Pons (tissue), 1 donor: ENCODE measurements around the gene GOLPH3.
A peak's percentile ranks its signal among the peaks of the same experiment; 100 is the strongest.
"Not testable (repeated sequence)": the region's sequence is repeated elsewhere in the genome, so short reads cannot be mapped to it uniquely, and the experiment has no call there.

Experiments used
- DNase-seq: peaks from one replicate; pipeline ENCODE4 v3.0.0-alpha.2; 2016; ENCODE audit warnings: low spot score

GOLPH3 gene

DNA sequence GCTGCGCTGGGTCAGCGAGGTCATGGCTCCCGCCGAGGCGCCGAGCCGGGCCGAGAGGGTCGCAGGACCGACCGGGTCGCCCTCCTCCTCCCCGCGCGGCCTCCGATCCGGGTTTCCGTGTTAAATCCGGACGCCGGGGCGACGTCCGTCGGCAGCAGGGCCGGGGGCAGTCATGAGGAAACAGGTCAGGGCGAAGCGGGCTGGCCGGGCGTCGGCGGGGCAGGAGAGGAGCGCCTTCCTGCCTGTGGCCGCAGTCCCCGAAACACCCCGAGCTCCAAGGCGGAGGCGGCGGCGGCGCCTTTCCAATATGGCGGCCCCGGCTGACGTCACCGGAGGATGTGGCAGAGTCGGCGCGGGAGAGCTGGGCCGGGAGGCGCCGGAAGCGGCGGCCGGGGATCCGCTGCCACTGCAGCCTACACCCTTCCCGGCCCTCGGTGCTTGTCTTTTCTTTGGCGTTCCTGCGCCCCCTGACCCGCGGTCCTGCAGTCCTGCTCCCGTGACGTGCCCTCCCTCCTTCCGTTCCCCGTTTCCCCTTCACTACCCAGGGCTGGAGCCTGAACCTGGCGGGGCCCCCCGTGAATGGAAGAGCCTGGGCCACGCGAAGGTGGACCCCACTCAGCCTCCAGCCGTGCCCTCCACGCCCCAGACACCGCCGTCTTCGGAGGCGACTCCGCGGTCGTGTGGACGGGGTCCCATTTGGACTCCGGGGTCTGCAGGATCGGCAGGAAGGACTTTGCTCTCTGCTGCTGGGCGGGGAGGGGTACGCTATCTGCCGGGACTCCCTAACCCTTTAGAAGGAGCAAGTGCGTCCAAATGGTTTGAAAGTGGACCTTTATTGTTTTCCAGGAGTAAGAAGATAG is at the start of gene GOLPH3:
Gene GOLPH3, minus strand, starts transcription at position 309 of the 860 bp plus-strand sequence. Its CDS starts 285 bp downstream, at position 24.
- peak; percentile 74 for DNase-seq

DNA sequence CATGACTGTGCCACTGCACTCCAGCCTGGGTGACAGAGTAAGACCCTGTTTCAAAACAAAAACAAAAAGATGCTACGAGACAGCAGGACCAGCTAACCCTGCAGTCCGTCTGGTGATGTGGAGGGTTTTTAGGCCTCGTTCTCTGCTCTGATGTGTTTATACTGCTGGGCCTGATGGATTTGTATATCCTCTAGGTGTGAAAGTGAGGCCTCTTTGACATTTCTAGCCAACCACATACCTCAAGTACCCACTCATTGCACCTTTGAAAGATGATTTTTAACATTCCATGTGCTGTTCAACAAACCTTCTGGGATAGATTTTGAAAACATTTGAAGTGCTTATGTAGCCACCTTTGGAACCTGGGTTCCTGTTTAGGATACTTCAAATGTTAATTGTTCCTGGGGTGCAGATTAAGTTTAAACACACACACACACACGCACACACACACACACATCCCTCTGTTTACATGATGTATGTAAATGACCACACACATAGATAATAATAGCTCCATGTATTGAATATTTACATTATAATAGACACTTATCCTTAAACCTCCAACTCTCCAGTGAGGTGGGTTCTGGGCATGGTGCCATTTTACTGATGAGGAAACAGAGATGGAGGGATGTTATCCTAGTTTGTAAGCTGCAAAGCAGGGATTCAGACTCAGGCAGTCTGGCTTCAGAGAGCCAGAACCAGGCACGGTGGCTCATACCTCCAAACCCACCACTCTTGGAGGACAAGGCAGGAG is 48.8 kb upstream of the GOLPH3 start:
- no peak for DNase-seq

DNA sequence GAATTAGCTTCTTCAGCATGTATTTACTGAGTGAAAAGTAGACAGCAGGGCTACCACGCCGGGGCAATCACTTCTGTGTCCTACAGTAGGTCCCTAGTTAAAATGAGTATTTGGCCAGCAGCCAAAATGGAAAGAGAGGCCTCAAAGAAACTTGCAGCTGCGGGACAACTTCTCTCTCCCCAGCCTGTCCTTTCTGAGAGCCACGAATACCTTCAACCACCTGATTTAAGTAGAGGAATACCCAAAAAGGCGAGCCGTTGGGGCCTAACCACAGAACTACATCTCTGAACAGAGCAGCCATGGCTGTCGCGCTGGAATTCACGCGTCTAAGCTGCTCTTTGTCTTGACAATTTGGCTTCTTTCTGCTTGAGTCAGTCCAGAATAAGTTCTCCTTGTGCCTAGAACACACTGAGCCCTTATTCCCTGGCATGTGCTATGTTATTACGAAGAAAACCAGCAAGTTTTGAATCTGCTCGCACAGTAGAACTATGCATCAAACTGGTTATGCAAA is 43.8 kb upstream of the GOLPH3 start:
- DNase-seq, result peak; percentile 79

DNA sequence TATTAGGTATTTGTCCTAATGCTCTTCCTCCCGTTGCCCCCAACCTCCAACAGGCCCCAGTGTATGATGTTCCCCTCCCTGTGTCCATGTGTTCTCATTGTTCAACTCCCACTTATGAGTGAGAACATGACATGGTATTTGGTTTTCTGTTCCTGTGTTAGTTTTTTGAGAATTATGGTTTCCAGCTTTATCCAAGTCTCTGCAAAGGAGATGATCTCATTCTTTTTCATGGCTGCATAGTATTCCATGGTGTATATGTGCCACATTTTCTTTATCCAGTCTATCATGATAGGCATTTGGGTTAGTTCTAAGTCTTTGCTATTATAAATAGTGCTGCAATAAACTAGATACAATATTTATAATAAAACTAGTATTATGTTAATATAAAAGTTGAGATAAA is 40.2 kb upstream of the GOLPH3 start:
- DNase-seq, result not testable (repeated sequence)

DNA sequence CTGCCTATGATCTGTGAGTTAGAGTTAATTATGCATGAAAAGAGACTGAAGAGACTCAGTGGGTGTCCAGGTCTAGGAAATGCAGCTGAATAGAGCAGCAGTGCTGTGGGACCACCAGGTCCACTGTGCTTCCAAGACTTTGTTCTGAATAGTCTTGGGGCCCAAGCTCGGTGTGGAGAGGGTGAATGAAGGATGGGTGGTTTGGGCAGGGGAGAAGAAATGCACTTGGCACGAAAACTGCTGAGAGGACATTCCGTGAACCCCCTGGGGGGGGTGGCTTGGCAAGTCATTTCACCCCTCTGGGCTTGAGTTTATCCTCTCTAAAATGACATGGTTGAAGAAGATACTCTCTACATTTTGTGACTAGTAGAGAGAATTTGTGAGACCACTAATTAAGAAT is 36.0 kb upstream of the GOLPH3 start:
- no peak for DNase-seq

DNA sequence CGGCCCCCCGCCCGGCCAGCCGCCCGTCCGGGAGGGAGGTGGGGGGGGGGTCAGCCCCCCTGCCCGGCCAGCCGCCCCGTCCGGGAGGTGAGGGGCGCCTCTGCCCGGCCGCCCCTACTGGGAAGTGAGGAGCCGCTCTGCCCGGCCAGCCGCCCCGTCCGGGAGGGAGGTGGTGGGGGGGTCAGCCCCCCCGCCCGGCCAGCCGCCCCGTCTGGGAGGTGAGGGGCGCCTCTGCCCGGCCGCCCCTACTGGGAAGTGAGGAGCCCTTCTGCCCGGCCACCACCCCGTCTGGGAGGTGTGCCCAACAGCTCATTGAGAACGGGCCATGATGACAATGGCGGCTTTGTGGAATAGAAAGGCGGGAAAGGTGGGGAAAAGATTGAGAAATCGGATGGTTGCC is 34.7 kb upstream of the GOLPH3 start:
- not testable (repeated sequence) for DNase-seq

DNA sequence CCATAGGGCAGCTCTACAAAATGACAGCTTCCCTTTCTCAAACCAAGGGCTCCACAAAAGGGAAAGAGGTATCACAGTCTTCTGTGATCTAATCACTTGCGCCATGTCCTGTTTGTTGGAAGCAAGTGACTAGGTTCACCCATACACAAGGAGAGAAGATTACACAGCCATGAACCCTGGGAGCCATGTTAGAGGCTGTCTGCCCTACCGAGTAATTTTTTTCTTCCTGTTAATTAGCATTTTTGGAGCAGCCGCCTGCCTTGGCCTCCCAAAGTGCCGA is 33.2 kb upstream of the GOLPH3 start:
- DNase-seq, result no peak

DNA sequence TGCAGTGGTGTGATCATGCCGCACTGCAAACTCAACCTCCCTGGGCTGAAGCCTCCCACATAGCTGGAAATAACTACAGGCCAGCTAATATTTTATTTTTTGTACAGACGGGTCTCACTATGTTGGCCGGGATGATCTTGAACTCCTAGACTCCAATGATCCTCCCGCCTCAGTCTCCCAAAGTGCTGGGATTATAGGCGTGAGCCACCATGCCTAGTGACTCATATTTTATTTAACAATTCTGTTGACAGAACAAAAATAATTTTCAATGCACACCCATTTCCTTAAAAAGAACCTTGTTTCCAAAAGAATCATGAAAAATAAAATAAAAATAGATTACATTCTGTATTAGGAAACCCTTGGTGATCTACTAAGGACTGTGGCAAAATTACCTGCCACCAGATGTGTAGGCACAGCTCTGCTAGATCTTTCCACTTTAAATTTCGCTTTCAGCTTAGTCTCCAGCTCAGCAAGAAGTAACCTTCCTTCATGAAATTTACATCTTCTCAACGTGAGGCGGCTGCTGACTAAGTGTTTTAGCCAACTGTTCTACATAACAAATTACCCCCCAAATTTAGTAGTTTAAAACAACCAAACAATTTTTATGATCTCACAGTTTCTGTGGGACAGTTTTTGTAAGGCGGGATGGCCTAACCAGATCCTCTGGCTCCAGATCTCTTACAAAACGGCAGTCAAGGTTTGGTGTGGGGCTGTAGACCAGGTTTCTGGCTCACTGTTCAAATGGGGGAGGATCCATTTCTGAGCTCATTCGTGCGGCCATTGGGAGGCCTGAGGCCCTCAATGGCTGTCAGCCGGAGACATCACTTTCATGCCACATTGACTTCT is 32.6 kb upstream of the GOLPH3 start:
- DNase-seq, result no peak

DNA sequence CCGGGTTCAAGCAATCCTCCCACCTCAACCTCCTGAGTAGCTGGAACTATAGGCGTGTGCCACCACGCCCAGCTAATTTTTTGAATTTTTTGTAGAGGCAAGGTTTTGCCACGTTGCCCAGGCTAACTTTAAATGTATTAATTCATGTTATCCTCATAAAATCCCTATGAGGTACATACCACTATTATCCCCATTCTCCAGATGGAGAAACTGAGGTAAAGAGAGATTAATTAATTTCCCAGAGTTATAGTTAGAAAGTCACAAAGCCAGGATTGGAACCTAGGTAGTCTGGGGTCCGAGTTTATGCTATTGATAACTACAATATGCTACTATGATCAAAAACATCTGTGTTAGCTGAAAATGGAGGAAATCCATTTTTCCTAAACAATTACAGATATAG is 31.9 kb upstream of the GOLPH3 start:
- DNase-seq, result no peak

DNA sequence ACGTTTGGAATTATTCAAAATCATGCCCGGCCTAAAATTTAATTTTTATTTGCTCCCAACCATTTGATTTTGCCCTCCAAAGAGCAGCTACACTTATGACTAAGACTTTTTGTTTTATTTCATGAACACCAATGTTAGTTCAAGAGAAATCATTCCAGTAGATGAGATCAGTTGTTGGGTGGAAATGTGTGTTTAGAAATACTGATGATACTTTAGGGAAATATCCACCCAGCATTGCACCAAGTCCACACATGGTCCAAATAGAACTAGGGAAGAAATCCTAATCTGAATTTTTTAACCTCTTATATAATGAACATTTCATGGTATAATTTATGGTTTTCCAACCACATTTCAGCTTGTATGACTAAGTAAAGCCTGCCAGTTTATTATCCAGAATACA is 28.3 kb upstream of the GOLPH3 start:
- DNase-seq, result no peak

DNA sequence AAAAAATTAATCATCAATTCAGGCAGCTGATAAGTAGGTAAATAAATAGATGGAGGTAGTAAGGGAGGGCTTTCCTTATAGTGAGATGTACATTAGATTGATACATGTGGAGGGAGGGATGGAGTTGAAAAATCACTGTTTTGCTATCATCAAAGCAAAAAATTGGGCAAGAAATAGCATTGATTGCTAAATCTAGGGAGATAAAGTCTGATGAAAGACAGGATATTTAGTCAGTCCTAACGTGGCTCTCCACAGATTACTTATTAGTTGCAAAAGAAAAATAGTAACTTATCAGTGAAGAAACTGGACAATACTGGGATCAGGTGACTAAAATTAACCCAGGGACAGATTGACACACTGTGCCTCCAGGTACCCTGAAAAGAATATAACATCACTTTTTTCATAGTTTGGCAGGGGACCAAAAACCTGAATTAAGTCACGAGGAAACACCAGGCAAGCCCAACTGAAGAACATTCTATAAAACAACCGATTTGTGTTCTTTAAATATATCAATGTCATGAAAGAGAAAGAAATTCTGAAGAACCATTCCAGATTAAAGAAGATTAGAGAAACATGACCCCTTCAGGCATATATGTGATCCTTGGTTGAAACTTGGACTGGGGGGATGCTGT is 27.1 kb upstream of the GOLPH3 start:
- DNase-seq, result no peak

DNA sequence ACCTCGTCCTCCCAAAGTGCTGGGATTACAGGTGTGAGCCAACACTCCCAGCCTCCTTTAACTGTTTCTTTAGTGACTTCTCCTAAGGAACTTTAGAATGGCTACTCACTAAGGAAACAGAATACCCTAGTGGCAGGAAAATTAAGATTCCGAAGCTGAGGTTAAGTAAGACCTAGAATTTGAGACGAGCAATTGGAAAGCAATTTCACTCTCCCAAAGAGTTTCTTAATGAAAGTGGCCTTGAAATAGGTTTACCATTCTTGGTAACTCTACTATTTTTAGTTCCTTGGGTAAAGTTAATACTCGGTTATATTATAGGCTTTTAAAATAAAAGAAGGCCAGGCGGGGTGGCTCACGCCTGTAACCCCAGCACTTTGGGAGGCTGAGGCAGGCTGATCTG is 22.9 kb upstream of the GOLPH3 start:
- no peak for DNase-seq

DNA sequence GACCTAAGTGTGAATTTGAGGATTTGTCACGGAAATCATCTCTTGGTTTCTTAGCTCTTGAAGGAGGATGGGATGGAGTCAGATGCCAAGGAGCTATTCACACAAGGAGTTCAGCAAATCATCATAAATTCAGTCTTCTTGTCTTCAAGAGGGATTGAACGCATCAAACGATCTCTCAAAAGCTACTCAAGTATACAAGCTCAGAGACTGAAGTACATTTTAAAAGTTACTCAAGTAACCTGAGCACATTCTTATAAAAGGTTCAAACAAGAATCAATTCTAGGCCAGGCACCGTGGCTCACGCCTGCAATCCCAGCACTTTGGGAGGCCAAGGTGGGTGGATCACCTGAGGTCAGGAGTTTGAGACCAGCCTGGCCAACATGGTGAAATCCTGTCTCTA is 21.1 kb upstream of the GOLPH3 start:
- DNase-seq, result no peak

DNA sequence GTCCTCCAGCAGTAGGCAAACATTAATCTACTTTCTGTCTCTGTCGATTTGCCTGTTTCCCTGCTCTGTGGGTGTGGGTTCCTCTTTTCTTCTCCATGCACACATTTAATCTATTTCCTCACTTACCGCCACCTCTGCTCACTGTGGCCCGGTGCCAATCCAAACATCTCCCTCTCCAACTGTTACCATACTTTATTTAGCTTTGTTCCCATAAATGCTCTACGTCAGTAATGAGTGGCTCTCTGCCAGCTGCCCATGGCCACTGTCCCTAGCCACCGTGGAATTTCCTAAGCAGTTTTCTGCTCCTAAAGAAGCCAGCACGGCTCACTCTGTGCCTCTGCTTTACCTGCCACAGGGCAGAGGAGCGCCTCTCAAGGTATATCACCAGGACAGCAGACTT is 19.5 kb upstream of the GOLPH3 start:
- no peak for DNase-seq

DNA sequence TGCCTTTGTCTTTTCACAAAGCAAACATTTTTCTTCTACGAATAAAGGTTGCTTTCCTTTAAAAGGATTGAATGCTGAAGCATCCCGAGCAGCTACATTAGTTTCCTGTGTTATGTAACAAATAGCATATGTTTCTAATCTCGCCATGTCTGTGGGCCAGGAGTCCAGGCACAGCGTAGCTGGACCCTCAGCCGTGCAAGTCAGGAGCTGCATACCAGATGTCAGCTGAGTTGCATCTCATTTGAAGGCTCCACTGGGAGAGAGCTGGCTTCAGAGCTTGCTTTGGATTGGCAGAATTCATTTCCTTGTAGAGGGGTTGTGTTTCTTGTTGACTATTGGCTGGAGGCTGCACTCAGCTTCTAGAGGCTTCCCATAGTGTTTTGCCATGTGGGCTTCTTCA is 16.0 kb upstream of the GOLPH3 start:
- DNase-seq, result no peak

DNA sequence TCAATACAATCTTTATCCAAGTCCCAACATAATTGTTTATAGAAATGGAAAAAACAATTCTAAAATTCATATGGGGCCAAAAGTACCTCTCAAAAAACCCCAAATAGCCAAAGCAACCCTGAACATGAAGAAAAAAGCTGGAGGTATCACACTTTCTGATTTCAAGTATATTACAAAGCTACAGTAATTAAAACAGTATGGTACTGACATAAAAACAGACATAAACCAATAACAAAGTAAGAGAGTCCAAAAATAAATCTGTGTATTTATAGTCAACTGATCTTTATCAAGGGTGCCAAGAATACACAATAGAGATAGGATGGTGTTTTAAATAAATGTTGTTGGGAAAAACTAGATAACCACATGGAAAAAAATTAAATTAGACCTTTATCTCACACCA is 13.6 kb upstream of the GOLPH3 start:
- DNase-seq, result no peak

DNA sequence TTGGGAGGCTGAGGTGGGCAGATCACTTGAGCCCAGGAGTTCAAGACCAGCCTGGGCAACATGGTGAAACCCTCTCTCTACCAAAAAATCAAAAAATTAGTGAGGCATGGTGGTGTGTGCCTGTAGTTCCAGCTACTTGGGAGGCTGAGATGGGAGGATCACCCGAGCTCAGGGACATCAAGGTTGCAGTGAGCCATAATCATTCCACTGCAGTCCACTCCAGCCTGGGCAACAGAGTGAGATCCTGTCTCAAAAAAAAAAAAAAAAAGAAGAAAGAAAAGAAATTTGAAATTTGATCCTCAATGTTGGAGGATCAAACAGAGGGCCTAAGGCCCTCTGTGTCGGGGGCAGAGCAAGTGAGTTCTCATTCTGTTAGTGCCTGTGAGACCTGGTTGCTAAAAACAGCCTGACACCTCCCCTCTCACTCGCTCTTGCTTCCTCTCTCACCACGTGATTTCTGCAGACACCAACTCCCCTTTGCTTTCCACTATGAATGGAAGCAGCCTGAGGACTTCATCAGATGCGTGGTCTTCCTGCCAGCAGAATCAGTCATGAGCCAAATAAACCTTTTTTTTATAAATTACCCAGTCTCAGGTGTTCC is 8.4 kb upstream of the GOLPH3 start:
- DNase-seq, result no peak

DNA sequence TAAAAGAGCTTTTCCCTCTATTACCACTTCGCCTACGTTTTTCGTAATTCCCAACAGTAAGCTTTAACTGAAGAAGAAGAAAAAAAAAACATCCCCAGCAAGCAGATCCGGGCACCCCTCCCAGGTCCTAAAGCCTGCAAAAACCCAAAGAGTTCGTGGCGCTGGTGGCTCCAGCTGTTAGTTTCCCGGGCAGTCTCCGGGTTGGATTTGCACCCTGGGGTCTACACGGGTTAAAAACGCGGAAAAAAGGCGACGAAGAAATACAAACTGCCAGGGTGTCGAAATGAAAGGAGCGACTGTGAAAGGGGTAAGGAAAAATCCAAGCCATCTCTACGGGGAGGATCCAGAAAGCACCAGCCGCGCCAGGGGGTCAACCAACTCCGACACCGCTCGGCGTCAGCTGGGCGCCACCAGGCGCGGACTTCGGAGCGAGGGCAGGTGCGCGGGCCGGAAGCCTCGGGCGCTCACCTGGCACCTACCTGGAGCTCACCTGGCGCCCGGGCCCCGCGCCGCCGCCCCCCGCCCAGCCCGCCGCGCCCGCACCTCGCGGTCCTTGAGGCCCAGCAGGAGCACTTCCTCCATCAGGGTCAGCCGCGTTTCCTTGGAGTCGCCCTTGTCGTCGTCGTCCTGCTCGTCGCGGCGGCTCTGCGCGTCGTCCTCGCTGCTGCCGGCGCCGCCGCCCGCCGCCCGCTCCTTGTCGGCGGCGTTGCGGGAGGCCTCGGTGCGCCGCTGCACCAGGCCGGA is 680 bp downstream of the GOLPH3 start:
- peak; percentile 72 for DNase-seq

DNA sequence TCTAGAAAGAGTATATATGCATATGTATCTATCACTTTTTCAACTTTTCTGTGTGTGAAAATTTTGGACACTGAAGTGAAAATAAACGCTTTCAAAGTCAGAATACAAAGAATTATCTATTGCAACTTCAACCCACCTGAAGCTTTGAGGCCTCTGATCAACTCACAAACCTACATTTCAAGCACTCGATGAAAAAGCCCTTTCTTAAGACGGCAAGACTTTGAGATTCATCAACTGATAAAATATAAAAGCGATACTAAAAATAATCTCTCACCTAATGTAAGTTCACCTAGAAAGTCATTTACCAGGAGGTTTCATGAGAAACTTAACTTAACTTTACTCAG is 1.2 kb downstream of the GOLPH3 start:
- DNase-seq, result peak; percentile 49

DNA sequence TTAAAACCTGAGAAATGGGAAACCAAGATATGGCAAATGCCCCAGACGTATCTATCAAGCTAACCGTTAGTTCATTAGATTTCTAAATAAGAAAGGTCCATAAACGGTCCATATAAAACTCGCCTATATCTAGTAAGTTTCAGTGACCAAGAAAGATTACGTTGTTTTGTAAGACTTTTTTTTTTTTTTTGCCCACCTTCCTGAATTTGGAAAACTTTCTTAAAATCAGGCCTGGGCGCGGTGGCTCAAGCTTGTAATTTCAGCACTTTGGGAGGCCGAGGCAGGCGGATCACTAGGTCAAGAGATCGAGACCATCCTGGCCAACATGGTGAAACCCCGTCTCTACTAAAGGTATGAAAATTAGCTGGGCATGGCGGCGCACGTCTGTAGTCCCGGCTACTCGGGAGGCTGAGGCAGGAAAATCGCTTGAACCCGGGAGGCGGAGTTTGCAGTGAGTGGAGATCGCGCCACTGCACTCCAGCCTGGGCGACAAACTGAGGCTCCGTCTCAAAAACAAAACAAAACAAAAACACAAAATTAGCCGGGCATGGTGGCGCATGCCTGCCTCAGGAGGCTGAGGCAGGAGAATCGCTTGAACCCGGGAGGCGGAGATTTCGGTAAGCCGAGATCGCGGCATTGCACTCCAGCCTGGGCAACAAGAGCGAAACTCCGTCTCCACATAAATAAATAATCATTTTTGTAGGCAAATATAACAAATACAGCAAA is 1.8 kb downstream of the GOLPH3 start:
- not testable (repeated sequence) for DNase-seq
